ENCODE measurements around the gene FLAD1. TPM values are rescaled to one million over a fixed set of nuclear protein-coding genes. Genes with fewer than 3 reads are reported as not detected.

The FLAD1 gene
- total and polyA plus RNA-seq, 2 donors, result 10.5 to 27.9 TPM

GRCh38 chr1:155037851-155038441 is 54.8 kb downstream of the FLAD1 start:
- DNase-seq (ENCODE audit: extremely low spot score), result no peak
- 86% methylated on average over 6 of the region's 6 CpGs for WGBS
- H3K4me1 ChIP-seq (ENCODE audit: insufficient read depth), result no peaks in the 10 kb centered on the region
- H3K27ac ChIP-seq (ENCODE audit: low read depth), result no peak overlapping the region
- H3K36me3 ChIP-seq (ENCODE audit: insufficient read depth), result no peaks in the 10 kb centered on the region
- no peak overlapping the region for H3K4me3 ChIP-seq (ENCODE audit: low read depth, low read length)

DNA sequence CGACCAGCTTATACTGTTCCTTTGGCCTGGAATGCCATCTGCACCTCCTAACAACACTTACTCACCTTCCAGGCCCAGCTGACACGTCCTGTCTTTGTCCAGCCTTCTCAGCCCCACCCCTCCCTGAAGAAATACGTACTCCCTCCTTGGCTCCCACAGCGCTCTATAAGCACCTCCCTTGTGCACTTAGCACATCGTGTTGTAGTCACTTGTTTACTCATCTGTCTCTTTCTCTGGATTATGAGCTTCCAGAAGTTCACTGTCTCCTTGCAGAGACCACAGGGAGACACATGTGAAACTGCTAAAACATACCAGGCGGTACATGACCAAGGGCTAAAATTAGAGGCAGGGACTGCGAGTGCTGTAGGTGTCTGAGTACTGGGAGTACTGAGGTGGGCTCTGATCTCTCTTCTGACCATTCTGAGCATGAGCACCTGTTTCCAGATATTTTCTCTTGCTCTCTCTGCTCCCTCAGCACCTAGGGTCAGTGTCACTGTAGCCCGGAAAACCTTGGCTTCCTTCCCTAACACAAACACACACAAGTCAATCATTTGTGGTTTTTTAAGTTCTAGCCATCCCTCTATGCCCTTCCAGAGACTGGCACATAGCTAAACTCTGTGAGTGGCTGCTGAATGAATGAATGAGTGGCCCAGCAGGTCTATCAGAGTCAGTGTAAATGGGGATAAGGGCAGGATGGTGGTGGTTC is 55.6 kb downstream of the FLAD1 start:
- Histone ChIP-seq H3K27ac (ENCODE audit: low read depth) (no peak overlapping the region), H3K4me1 (ENCODE audit: insufficient read depth) (no peaks in the 10 kb centered on the region), H3K36me3 (ENCODE audit: insufficient read depth) (no peaks in the 10 kb centered on the region), H3K4me3 (ENCODE audit: low read depth, low read length) (no peak overlapping the region)
- WGBS, result 30% methylated on average over 8 of the region's 8 CpGs
- DNase-seq (ENCODE audit: extremely low spot score), result no peak

DNA sequence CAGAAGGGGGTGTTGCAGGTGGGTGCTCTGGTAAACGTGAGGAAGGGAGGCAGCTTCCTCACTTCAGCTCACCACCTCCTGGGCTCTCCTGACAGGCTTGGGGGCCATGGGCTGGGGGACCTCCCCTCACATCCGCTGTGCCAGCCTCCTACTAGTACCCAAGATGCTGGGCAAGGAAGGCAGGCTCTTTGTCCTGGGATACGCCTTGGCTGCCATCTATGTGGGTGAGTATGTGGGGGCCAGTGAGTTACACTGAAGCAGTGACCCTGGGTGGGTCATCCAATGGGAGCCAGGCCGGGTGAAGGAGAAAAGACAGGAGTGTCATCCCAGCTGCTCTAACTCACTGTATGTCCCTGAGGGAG is 56.1 kb downstream of the FLAD1 start:
- no peak overlapping the region for H3K27ac ChIP-seq (ENCODE audit: low read depth)
- H3K4me3 ChIP-seq (ENCODE audit: low read depth, low read length), result no peak overlapping the region
- WGBS, result 71% methylated on average over 4 of the region's 4 CpGs
- DNase-seq (ENCODE audit: extremely low spot score), result no peak
- H3K4me1 ChIP-seq (ENCODE audit: insufficient read depth), result no peaks in the 10 kb centered on the region
- no peaks in the 10 kb centered on the region for H3K36me3 ChIP-seq (ENCODE audit: insufficient read depth)

- Histone ChIP-seq H3K27ac (ENCODE audit: low read depth) (no peak overlapping the region), H3K4me3 (ENCODE audit: low read depth, low read length) (no peak overlapping the region), H3K36me3 (ENCODE audit: insufficient read depth) (no peaks in the 10 kb centered on the region), H3K4me1 (ENCODE audit: insufficient read depth) (no peaks in the 10 kb centered on the region)
- WGBS, result 88% methylated on average over 14 of the region's 14 CpGs
- DNase-seq (ENCODE audit: extremely low spot score), result no peak
Measured at GRCh38 chr1:155040358-155041093, 57.4 kb downstream of the FLAD1 start.

Small RNAs within 50 kb of the gene (small RNA-seq; reads per million reads assigned to genes)
- not detected for gene MIR4258
- not detected for gene RF00017

Other genes starting within 250 kb of the FLAD1 start
- 16.6 TPM for gene KCNN3, start 113.1 kb upstream of the FLAD1 start, total RNA-seq
- gene KCNN3, start 113.1 kb upstream of the FLAD1 start, polyA plus RNA-seq, result 1.5 TPM
- 6.8 TPM for gene PMVK, start 46.6 kb upstream of the FLAD1 start, total RNA-seq
- gene PMVK, start 46.6 kb upstream of the FLAD1 start, polyA plus RNA-seq, result 47.1 TPM
- 74.0 TPM for gene PBXIP1, start 27.2 kb upstream of the FLAD1 start, total RNA-seq
- 206 TPM for gene PBXIP1, start 27.2 kb upstream of the FLAD1 start, polyA plus RNA-seq
- gene PYGO2, start 21.6 kb upstream of the FLAD1 start, total RNA-seq, result 10.8 TPM
- gene PYGO2, start 21.6 kb upstream of the FLAD1 start, polyA plus RNA-seq, result 29.2 TPM
- gene SHC1, start 12.6 kb upstream of the FLAD1 start, total RNA-seq, result 61.2 TPM
- gene SHC1, start 12.6 kb upstream of the FLAD1 start, polyA plus RNA-seq, result 110 TPM
- 38.4 TPM for gene CKS1B, start 8.7 kb upstream of the FLAD1 start, total RNA-seq
- 54.9 TPM for gene CKS1B, start 8.7 kb upstream of the FLAD1 start, polyA plus RNA-seq
- gene LENEP, start 10.2 kb downstream of the FLAD1 start, total RNA-seq, result not detected
- not detected for gene LENEP, start 10.2 kb downstream of the FLAD1 start, polyA plus RNA-seq
- gene ZBTB7B, start 19.5 kb downstream of the FLAD1 start, total RNA-seq, result 14.7 TPM
- gene ZBTB7B, start 19.5 kb downstream of the FLAD1 start, polyA plus RNA-seq, result 52.0 TPM
- 0.53 TPM for gene DCST2, start 50.4 kb downstream of the FLAD1 start, total RNA-seq
- 1.2 TPM for gene DCST2, start 50.4 kb downstream of the FLAD1 start, polyA plus RNA-seq
- not detected for gene DCST1, start 50.5 kb downstream of the FLAD1 start, total RNA-seq
- not detected for gene DCST1, start 50.5 kb downstream of the FLAD1 start, polyA plus RNA-seq
- gene ADAM15, start 68.0 kb downstream of the FLAD1 start, total RNA-seq, result 38.3 TPM
- 118 TPM for gene ADAM15, start 68.0 kb downstream of the FLAD1 start, polyA plus RNA-seq
- 7.5 TPM for gene EFNA4, start 80.4 kb downstream of the FLAD1 start, total RNA-seq
- 8.1 TPM for gene EFNA4, start 80.4 kb downstream of the FLAD1 start, polyA plus RNA-seq
- gene EFNA3, start 95.5 kb downstream of the FLAD1 start, total RNA-seq, result 1.2 TPM
- 2.3 TPM for gene EFNA3, start 95.5 kb downstream of the FLAD1 start, polyA plus RNA-seq
- 31.1 TPM for gene EFNA1, start 144.5 kb downstream of the FLAD1 start, total RNA-seq
- gene EFNA1, start 144.5 kb downstream of the FLAD1 start, polyA plus RNA-seq, result 44.6 TPM
- gene SLC50A1, start 152.5 kb downstream of the FLAD1 start, total RNA-seq, result 19.5 TPM
- 31.7 TPM for gene SLC50A1, start 152.5 kb downstream of the FLAD1 start, polyA plus RNA-seq
- 15.8 TPM for gene DPM3, start 157.2 kb downstream of the FLAD1 start, total RNA-seq
- gene DPM3, start 157.2 kb downstream of the FLAD1 start, polyA plus RNA-seq, result 205 TPM
- gene KRTCAP2, start 190.0 kb downstream of the FLAD1 start, total RNA-seq, result 53.0 TPM
- 266 TPM for gene KRTCAP2, start 190.0 kb downstream of the FLAD1 start, polyA plus RNA-seq
- 0.85 TPM for gene TRIM46, start 190.5 kb downstream of the FLAD1 start, total RNA-seq
- 1.1 TPM for gene TRIM46, start 190.5 kb downstream of the FLAD1 start, polyA plus RNA-seq
- 57.2 TPM for gene THBS3, start 224.6 kb downstream of the FLAD1 start, total RNA-seq
- gene THBS3, start 224.6 kb downstream of the FLAD1 start, polyA plus RNA-seq, result 24.5 TPM
- 13.6 TPM for gene MTX1, start 225.4 kb downstream of the FLAD1 start, total RNA-seq
- gene MTX1, start 225.4 kb downstream of the FLAD1 start, polyA plus RNA-seq, result 40.2 TPM

Measured in urinary bladder (tissue), 4 donors.